ENCODE measurements around the gene SORCS2.

DNA sequence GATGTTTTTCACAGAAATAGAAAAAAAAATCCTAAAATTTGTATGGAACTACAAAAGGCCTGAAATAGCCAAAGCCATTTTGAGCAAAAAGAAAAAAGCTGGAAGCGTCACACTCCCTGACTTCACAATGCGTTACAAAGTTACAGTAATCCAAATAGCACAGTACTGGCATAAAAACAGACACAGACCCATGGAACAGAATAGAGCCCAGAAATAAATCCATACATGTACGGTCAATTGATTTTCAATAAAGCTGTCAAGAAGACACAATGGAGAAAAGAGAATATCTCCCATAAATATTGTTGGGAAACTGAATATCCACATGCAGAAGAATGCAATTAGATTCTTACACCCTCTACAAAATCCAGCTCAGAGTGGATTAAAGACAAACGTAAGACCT is 539.1 kb downstream of the SORCS2 start:
- TF ChIP-seq, protein P1, sequence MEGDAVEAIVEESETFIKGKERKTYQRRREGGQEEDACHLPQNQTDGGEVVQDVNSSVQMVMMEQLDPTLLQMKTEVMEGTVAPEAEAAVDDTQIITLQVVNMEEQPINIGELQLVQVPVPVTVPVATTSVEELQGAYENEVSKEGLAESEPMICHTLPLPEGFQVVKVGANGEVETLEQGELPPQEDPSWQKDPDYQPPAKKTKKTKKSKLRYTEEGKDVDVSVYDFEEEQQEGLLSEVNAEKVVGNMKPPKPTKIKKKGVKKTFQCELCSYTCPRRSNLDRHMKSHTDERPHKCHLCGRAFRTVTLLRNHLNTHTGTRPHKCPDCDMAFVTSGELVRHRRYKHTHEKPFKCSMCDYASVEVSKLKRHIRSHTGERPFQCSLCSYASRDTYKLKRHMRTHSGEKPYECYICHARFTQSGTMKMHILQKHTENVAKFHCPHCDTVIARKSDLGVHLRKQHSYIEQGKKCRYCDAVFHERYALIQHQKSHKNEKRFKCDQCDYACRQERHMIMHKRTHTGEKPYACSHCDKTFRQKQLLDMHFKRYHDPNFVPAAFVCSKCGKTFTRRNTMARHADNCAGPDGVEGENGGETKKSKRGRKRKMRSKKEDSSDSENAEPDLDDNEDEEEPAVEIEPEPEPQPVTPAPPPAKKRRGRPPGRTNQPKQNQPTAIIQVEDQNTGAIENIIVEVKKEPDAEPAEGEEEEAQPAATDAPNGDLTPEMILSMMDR (conservative IDR thresholded peaks at IDR 0.05; ENCODE audit: low read depth, low read length) = no peak
- TF ChIP-seq POLR2A (IDR thresholded peaks at IDR 0.05; ENCODE audit: low read depth, low read length) = no peak
- TF ChIP-seq RFX5 (IDR thresholded peaks at IDR 0.05; ENCODE audit: low read depth, low read length) = no peak
- no peak for TF ChIP-seq MXI1 (IDR thresholded peaks at IDR 0.05; ENCODE audit: borderline replicate concordance, low read depth, low read length)
- no peak for TF ChIP-seq RAD21 (IDR thresholded peaks at IDR 0.05; ENCODE audit: low read length)
- TF ChIP-seq RCOR1 (IDR thresholded peaks at IDR 0.05; ENCODE audit: insufficient replicate concordance, low read length) = no peak
- TF ChIP-seq BHLHE40 (IDR thresholded peaks at IDR 0.05; ENCODE audit: low read depth, low read length) = no peak
- TF ChIP-seq MAZ (IDR thresholded peaks at IDR 0.05; ENCODE audit: borderline replicate concordance, low read depth, low read length) = no peak
- TF ChIP-seq, protein P2, sequence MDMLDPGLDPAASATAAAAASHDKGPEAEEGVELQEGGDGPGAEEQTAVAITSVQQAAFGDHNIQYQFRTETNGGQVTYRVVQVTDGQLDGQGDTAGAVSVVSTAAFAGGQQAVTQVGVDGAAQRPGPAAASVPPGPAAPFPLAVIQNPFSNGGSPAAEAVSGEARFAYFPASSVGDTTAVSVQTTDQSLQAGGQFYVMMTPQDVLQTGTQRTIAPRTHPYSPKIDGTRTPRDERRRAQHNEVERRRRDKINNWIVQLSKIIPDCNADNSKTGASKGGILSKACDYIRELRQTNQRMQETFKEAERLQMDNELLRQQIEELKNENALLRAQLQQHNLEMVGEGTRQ (IDR thresholded peaks at IDR 0.05; ENCODE audit: low read depth, low read length) = no peak
- TF ChIP-seq SMC3 (IDR thresholded peaks at IDR 0.05; ENCODE audit: low read depth, low read length) = no peak
- TF ChIP-seq, protein P3, sequence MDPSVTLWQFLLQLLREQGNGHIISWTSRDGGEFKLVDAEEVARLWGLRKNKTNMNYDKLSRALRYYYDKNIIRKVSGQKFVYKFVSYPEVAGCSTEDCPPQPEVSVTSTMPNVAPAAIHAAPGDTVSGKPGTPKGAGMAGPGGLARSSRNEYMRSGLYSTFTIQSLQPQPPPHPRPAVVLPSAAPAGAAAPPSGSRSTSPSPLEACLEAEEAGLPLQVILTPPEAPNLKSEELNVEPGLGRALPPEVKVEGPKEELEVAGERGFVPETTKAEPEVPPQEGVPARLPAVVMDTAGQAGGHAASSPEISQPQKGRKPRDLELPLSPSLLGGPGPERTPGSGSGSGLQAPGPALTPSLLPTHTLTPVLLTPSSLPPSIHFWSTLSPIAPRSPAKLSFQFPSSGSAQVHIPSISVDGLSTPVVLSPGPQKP (IDR thresholded peaks at IDR 0.05; ENCODE audit: borderline replicate concordance, low read depth, low read length) = no peak
- TF ChIP-seq CEBPB (IDR thresholded peaks at IDR 0.05; ENCODE audit: low read depth, low read length) = no peak
